Liver (tissue), 3 donors: ENCODE results near the gene PGAM2.
"Not testable (repeated sequence)": the region's sequence is repeated elsewhere in the genome, so short reads cannot be mapped to it uniquely, and the experiment has no call there.

Experiments used
- CTCF ChIP-seq: fragments of 150-350 bp; IDR thresholded peaks from 2 replicates; pipeline ENCODE4 v1.5.1; 2017; ENCODE audit warnings: improper control_type of control experiment, low read depth, low read length; ENCODE audit not compliant: missing input control
- EGR1 ChIP-seq, 2 donors: IDR thresholded peaks; 2 replicates each; pipeline ENCODE4 v1.6.1; 2016 to 2018; ENCODE audit warnings: antibody characterized with exemption in 2 of 2, low read depth in 2 of 2
- FOXA1 ChIP-seq: IDR thresholded peaks from 2 replicates; pipeline ENCODE4 v1.6.1; 2016; ENCODE audit warnings: antibody characterized with exemption
- MAX ChIP-seq: IDR thresholded peaks from 2 replicates; pipeline ENCODE4 v1.6.1; 2016; ENCODE audit warnings: antibody characterized with exemption
- RAD21 ChIP-seq, 2 donors: IDR thresholded peaks; 2 replicates each; pipeline ENCODE4 v1.6.1; 2016; ENCODE audit warnings: antibody characterized with exemption in 2 of 2, mild to moderate bottlenecking in 2 of 2
- TAF1 ChIP-seq: conservative IDR thresholded peaks from 2 replicates; pipeline ENCODE4 v1.6.1; 2016; ENCODE audit warnings: antibody characterized with exemption, mild to moderate bottlenecking
- TF ChIP-seq, protein P1 (sequence below): IDR thresholded peaks from 2 replicates; pipeline ENCODE4 v1.6.1; 2016; ENCODE audit warnings: antibody characterized with exemption, mild to moderate bottlenecking
- donor health status: healthy.
- donor health status: healthy.

GRCh38 chr7:44018857-44019807 is 46.2 kb downstream of the PGAM2 start:
- TF ChIP-seq, protein P1, sequence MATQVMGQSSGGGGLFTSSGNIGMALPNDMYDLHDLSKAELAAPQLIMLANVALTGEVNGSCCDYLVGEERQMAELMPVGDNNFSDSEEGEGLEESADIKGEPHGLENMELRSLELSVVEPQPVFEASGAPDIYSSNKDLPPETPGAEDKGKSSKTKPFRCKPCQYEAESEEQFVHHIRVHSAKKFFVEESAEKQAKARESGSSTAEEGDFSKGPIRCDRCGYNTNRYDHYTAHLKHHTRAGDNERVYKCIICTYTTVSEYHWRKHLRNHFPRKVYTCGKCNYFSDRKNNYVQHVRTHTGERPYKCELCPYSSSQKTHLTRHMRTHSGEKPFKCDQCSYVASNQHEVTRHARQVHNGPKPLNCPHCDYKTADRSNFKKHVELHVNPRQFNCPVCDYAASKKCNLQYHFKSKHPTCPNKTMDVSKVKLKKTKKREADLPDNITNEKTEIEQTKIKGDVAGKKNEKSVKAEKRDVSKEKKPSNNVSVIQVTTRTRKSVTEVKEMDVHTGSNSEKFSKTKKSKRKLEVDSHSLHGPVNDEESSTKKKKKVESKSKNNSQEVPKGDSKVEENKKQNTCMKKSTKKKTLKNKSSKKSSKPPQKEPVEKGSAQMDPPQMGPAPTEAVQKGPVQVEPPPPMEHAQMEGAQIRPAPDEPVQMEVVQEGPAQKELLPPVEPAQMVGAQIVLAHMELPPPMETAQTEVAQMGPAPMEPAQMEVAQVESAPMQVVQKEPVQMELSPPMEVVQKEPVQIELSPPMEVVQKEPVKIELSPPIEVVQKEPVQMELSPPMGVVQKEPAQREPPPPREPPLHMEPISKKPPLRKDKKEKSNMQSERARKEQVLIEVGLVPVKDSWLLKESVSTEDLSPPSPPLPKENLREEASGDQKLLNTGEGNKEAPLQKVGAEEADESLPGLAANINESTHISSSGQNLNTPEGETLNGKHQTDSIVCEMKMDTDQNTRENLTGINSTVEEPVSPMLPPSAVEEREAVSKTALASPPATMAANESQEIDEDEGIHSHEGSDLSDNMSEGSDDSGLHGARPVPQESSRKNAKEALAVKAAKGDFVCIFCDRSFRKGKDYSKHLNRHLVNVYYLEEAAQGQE: peak; percentile 49
- TF ChIP-seq CTCF: peak; percentile 55
- peak; percentile 16 to 31 for TF ChIP-seq EGR1 (IDR thresholded peaks at IDR 0.05; ENCODE audit: low read depth in 2 of 2)
- peak; percentile 95 for TF ChIP-seq TAF1
- not testable (repeated sequence) for TF ChIP-seq MAX, FOXA1
- TF ChIP-seq RAD21 (IDR thresholded peaks at IDR 0.05): peak; percentile 27 to 53
